Neural cell (in vitro differentiated cells): ENCODE results near the gene RTN4R. TPM values are rescaled to one million over a fixed set of nuclear protein-coding genes. Genes with fewer than 3 reads are reported as not detected.
"Not testable (repeated sequence)": the region's sequence is repeated elsewhere in the genome, so short reads cannot be mapped to it uniquely, and the experiment has no call there.

Experiments used
- H2AFZ ChIP-seq: fragments of 200-600, 300-800 bp; sonication (generic), shearing (Covaris generic); 2 replicates; pipeline ENCODE4 v1.6.0; 2014; ENCODE audit warnings: low read depth, mild to moderate bottlenecking, antibody characterized with exemption, low read length, moderate library complexity
- H3F3A ChIP-seq: fragments of 200-600 bp; shearing (Covaris generic); 2 replicates; pipeline ENCODE4 v1.6.1; 2016; ENCODE audit warnings: mild to moderate bottlenecking, moderate library complexity, mixed read lengths, antibody characterized with exemption, low read length; ENCODE audit not compliant: insufficient read depth, poor library complexity, severe bottlenecking
- H3K27ac ChIP-seq: fragments of 200-600, 300-800 bp; sonication (generic), shearing (Covaris generic); 2 replicates; pipeline ENCODE4 v1.5.1; 2014; ENCODE audit warnings: mild to moderate bottlenecking, low read length, moderate library complexity
- H3K27me3 ChIP-seq: fragments of 300-800, 200-600 bp; sonication (generic), shearing (Covaris generic); 2 replicates; pipeline ENCODE4 v1.6.0; 2014; ENCODE audit warnings: mild to moderate bottlenecking, low read depth, low read length, moderate library complexity; ENCODE audit not compliant: insufficient read depth
- H3K36me3 ChIP-seq: fragments of 300-800, 200-600 bp; sonication (generic), shearing (Covaris generic); 2 replicates; pipeline ENCODE4 v1.5.1; 2014; ENCODE audit warnings: mild to moderate bottlenecking, antibody characterized with exemption, low read length, moderate library complexity; ENCODE audit not compliant: insufficient read depth
- H3K4me2 ChIP-seq: fragments of 300-800, 200-600 bp; sonication (generic), shearing (Covaris generic); 2 replicates; pipeline ENCODE4 v1.6.0; 2014; ENCODE audit warnings: mild to moderate bottlenecking, low read length
- H3K4me3 ChIP-seq: fragments of 300-800, 200-600 bp; sonication (generic), shearing (Covaris generic); 2 replicates; pipeline ENCODE4 v1.5.1; 2014; ENCODE audit warnings: mild to moderate bottlenecking, low read length, moderate library complexity
- H3K79me2 ChIP-seq: fragments of 200-600 bp; shearing (Covaris generic); replicated peaks from 2 replicates; pipeline ENCODE4 v1.6.0; 2014; ENCODE audit warnings: mild to moderate bottlenecking, low read length, moderate library complexity; ENCODE audit not compliant: insufficient read depth
- H3K9ac ChIP-seq: fragments of 300-800, 200-600 bp; sonication (generic), shearing (Covaris generic); 2 replicates; pipeline ENCODE4 v1.6.1; 2016; ENCODE audit warnings: mild to moderate bottlenecking, low read length, mixed read lengths
- H3K9me2 ChIP-seq: fragments of 200-600 bp; shearing (Covaris generic); 2 replicates; pipeline ENCODE4 v1.6.1; 2016; ENCODE audit warnings: mild to moderate bottlenecking, low read length, mixed read lengths; ENCODE audit not compliant: insufficient read depth
- H3K9me3 ChIP-seq: fragments of 200-600, 300-800 bp; sonication (generic), shearing (Covaris generic); 2 replicates; pipeline ENCODE4 v1.6.1; 2016; ENCODE audit warnings: mild to moderate bottlenecking, mixed run types, low read length, moderate library complexity, mixed read lengths
- H4K20me1 ChIP-seq: fragments of 200-600 bp; shearing (Covaris generic); 2 replicates; pipeline ENCODE4 v1.6.1; 2016; ENCODE audit warnings: mild to moderate bottlenecking, mixed run types; ENCODE audit not compliant: insufficient read depth
- CTCF ChIP-seq: fragments of 450-650 bp; IDR thresholded peaks from 2 replicates; pipeline ENCODE4 v1.5.1; 2014; ENCODE audit warnings: antibody characterized with exemption, mild to moderate bottlenecking, moderate library complexity; ENCODE audit not compliant: poor library complexity, severe bottlenecking
- EP300 ChIP-seq: fragments of 450-650 bp; conservative IDR thresholded peaks from 2 replicates; pipeline ENCODE4 v1.6.1; 2014; ENCODE audit warnings: antibody characterized with exemption, mild to moderate bottlenecking, moderate library complexity; ENCODE audit not compliant: poor library complexity, severe bottlenecking
- EZH2 ChIP-seq: fragments of 200-600, 300-800 bp; shearing (Covaris generic), sonication (generic); IDR thresholded peaks from 2 replicates; pipeline ENCODE4 v1.6.1; 2014; ENCODE audit warnings: antibody characterized with exemption, low read length, borderline replicate concordance, mild to moderate bottlenecking; ENCODE audit not compliant: insufficient read depth, poor library complexity, severe bottlenecking
- MXI1 ChIP-seq: fragments of 450-650 bp; conservative IDR thresholded peaks from 2 replicates; pipeline ENCODE4 v1.6.1; 2014; ENCODE audit warnings: antibody characterized with exemption, mild to moderate bottlenecking; ENCODE audit not compliant: poor library complexity, severe bottlenecking
- POLR2AphosphoS5 ChIP-seq: IDR thresholded peaks from 2 replicates; pipeline ENCODE4 v1.6.1; 2012
- RAD21 ChIP-seq: fragments of 450-650 bp; conservative IDR thresholded peaks from 2 replicates; pipeline ENCODE4 v1.6.1; 2014; ENCODE audit warnings: antibody characterized with exemption, mild to moderate bottlenecking, moderate library complexity
- SMC3 ChIP-seq: fragments of 450-650 bp; conservative IDR thresholded peaks from 2 replicates; pipeline ENCODE4 v1.6.1; 2014; ENCODE audit warnings: antibody characterized with exemption, mild to moderate bottlenecking, moderate library complexity; ENCODE audit not compliant: poor library complexity
- TAF1 ChIP-seq: IDR thresholded peaks from 2 replicates; pipeline ENCODE4 v1.6.1; 2012; ENCODE audit warnings: low read depth
- polyA plus RNA-seq: library from polyadenylated mRNA; depleted of rRNA; stranded (reverse); fragments of >200 nt; gene quantifications from 2 replicates; pipeline ENCODE4 v1.2.3, GENCODE V29; 2014
- TF ChIP-seq, protein P1 (sequence below): IDR thresholded peaks from 2 replicates; pipeline ENCODE4 v1.6.1; 2012; ENCODE audit warnings: borderline replicate concordance

Gene RTN4R
- polyA plus RNA-seq, 1 donor from 2014 or later: 13.6 TPM

DNA sequence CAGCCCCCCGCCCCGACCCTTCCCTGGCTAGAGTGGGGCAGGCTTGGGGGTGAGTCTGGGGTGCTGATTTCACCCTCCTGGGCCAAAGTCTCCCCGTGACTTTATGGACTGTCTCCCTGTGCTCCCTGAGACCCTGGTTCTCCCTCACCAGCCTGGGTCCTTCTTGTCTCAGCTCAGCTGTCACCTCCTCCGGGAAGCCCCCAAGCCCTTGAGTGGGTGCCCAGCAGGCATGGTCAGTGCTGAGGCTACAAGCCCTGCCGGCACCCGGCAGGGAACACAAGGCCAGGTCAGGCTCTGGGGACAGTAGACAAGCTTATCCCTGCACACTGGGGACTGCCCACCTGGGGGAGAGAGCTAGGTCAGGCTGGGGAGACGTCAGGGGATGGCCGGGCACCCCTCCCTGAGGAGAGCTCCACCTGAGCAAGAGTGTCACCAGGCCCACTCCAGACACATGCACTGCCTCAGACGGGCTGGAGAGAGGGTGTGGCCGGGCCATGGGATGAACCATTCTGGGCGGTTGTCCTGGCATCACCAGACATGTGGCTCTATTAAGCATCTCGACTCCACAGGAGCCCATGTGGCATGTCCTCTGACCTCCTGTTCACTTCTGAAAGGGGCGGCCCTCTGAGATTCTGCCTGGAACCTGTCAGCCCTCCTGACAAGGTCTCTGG lies 22.6 kb upstream of the RTN4R start:
- TF ChIP-seq EP300: no peak
- TF ChIP-seq, protein P1, sequence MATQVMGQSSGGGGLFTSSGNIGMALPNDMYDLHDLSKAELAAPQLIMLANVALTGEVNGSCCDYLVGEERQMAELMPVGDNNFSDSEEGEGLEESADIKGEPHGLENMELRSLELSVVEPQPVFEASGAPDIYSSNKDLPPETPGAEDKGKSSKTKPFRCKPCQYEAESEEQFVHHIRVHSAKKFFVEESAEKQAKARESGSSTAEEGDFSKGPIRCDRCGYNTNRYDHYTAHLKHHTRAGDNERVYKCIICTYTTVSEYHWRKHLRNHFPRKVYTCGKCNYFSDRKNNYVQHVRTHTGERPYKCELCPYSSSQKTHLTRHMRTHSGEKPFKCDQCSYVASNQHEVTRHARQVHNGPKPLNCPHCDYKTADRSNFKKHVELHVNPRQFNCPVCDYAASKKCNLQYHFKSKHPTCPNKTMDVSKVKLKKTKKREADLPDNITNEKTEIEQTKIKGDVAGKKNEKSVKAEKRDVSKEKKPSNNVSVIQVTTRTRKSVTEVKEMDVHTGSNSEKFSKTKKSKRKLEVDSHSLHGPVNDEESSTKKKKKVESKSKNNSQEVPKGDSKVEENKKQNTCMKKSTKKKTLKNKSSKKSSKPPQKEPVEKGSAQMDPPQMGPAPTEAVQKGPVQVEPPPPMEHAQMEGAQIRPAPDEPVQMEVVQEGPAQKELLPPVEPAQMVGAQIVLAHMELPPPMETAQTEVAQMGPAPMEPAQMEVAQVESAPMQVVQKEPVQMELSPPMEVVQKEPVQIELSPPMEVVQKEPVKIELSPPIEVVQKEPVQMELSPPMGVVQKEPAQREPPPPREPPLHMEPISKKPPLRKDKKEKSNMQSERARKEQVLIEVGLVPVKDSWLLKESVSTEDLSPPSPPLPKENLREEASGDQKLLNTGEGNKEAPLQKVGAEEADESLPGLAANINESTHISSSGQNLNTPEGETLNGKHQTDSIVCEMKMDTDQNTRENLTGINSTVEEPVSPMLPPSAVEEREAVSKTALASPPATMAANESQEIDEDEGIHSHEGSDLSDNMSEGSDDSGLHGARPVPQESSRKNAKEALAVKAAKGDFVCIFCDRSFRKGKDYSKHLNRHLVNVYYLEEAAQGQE: no peak
- no peak for TF ChIP-seq MXI1
- no peak for TF ChIP-seq TAF1
- TF ChIP-seq EZH2: no peak
- no peak for TF ChIP-seq SMC3
- TF ChIP-seq CTCF: no peak
- TF ChIP-seq POLR2AphosphoS5: no peak
- TF ChIP-seq RAD21: no peak
- no peaks in the 10 kb centered on the region for H3F3A ChIP-seq
- no peak overlapping the region for H3K4me3 ChIP-seq
- no peaks in the 10 kb centered on the region for H3K36me3 ChIP-seq
- H3K9me2 ChIP-seq: no peaks in the 10 kb centered on the region
- no peak overlapping the region for H3K9ac ChIP-seq
- no peaks in the 10 kb centered on the region for H3K79me2 ChIP-seq
- no peaks in the 10 kb centered on the region for H3K27me3 ChIP-seq
- no peak overlapping the region for H3K4me2 ChIP-seq
- H2AFZ ChIP-seq: no peak overlapping the region
- H4K20me1 ChIP-seq: no peaks in the 10 kb centered on the region
- H3K9me3 ChIP-seq: no peaks in the 10 kb centered on the region
- no peak overlapping the region for H3K27ac ChIP-seq

GRCh38 chr22:20290045-20290392 lies 21.9 kb upstream of the RTN4R start:
- no peak overlapping the region for H3K27ac ChIP-seq
- H3K79me2 ChIP-seq: no peaks in the 10 kb centered on the region
- no peaks in the 10 kb centered on the region for H3F3A ChIP-seq
- no peak overlapping the region for H3K4me3 ChIP-seq
- H3K9me2 ChIP-seq: no peaks in the 10 kb centered on the region
- H3K9me3 ChIP-seq: no peaks in the 10 kb centered on the region
- no peaks in the 10 kb centered on the region for H3K36me3 ChIP-seq
- H3K27me3 ChIP-seq: no peaks in the 10 kb centered on the region
- H4K20me1 ChIP-seq: no peaks in the 10 kb centered on the region
- H3K4me2 ChIP-seq: no peak overlapping the region
- no peak for TF ChIP-seq POLR2AphosphoS5
- H3K9ac ChIP-seq: no peak overlapping the region
- no peak overlapping the region for H2AFZ ChIP-seq

DNA sequence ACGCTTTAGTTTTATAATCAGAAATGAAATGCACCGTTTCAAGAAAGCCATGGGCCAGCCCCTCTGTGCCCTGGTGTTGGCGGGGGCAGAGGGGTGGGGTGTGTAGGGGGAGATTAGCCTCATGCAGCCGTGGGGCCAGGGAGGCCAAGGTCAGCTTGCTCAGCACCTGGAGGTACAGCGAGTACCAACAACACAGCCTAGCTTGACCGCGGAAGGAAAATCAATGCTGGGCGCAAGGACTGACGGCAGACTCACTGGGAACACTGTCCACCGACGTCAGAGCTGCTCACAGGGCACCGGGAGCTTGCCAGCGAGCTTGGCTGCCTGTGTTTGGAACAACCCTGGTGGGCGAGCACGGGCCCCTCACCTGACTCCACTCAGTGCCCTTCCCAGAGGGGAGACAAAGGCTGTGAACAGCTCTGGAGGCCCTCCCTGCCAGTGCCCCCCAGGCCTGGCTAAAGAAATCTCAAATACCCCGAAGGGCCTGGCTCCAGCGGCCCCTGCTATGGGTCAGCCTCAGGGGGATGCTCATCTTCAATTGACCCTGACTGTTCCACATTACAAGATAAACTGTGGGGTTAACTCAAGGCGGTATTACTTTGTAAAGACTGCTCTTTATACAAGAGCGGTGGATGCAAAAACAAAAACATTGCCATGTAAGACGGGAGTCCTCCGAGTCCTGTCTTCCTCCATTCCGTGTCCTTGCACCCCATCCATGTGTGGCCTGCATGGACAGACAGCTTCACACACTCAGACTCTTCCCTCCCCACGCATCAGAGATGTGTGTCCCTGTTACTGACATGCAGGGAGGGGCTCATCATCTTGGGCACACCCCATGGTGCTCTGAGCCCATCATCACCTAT lies 21.3 kb upstream of the RTN4R start:
- H2AFZ ChIP-seq, H3K4me3 ChIP-seq, H3K27ac ChIP-seq, H3K79me2 ChIP-seq, H4K20me1 ChIP-seq, H3K36me3 ChIP-seq, H3K27me3 ChIP-seq, H3F3A ChIP-seq, H3K9me3 ChIP-seq, H3K9ac ChIP-seq, H3K4me2 ChIP-seq, H3K9me2 ChIP-seq: not testable (repeated sequence)

DNA sequence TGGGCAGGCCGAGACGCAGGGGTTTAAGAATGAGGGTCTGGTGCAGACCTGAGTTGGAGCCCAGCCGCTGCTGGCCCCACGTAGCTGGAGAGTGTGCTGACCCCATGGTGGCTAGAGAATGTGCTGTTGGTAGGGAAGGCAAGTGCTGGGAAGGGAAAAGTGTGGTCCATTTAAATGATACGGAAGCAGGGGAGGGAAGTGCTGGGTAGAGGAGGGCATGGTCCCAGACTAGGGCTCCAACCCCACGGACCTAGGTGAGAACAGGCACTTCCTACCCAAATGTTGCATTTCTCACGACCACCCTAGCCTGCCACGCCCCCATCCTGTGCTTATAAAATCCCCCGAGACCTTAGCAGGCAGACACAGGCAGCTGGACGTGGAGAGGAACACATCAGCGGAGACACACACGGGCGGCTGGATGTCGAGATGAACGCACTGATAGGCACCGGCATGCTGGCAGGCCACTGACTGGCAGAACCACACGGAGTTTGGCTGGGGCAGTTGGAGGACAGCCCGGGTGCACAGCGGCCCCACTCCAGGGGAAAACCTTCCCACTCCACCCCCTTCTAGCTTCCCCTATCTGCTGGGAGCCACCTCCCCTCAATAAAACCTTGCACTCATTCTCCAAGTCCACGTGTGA lies 18.8 kb upstream of the RTN4R start:
- not testable (repeated sequence) for H3K9me3 ChIP-seq, H3F3A ChIP-seq, H3K36me3 ChIP-seq, H2AFZ ChIP-seq, H4K20me1 ChIP-seq, H3K4me2 ChIP-seq, H3K27me3 ChIP-seq, H3K9me2 ChIP-seq, H3K27ac ChIP-seq, H3K9ac ChIP-seq, H3K4me3 ChIP-seq, H3K79me2 ChIP-seq
